ENCODE measurements around the gene TTI1.

GRCh38 chr20:37936451-37936850 is 96.8 kb downstream of the TTI1 start:
- no peak for TF ChIP-seq CTCF (conservative IDR thresholded peaks at IDR 0.05; ENCODE audit: low read depth in 2 of 2)
- TF ChIP-seq JUNB (IDR thresholded peaks at IDR 0.05; ENCODE audit: unreplicated experiment) = no peak
- no peak for TF ChIP-seq POLR2AphosphoS5 (IDR thresholded peaks at IDR 0.05; ENCODE audit: low read depth)
- no peak for TF ChIP-seq CREB1 (CRISPR knock-in tag; IDR thresholded peaks at IDR 0.05; ENCODE audit: low read depth)
- TF ChIP-seq EZH2 (IDR thresholded peaks at IDR 0.05; ENCODE audit: low read depth, unreplicated experiment) = no peak
- no peak for TF ChIP-seq EZH2phosphoT487 (IDR thresholded peaks at IDR 0.05; ENCODE audit: unreplicated experiment)
